ENCODE data around the gene CADM4. TPM values are rescaled to one million over a fixed set of nuclear protein-coding genes. Genes with fewer than 3 reads are reported as not detected.

The CADM4 gene
- total RNA-seq, 1 experiment from 2014 or later, result 28.7 TPM

DNA sequence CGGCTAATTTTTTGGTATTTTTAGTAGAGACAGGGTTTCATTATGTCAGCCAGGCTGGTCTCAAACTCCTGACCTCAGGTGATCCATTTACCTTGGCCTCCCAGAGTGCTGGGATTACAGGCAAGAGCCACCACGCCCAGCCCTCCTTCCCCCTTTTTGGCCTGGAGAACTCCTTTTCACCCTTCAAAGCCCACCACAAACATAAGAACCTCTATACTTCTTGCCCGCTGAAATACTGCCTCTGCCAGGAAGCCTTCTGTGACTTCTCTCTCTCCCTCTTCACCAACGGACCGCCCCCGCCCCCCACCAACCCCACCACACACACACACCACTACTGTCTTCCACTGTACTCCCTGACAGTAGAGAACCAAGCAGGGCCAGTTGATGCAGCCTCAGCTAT is 22.7 kb downstream of the CADM4 start:
- ChIA-PET RAD21 (ENCODE audit: low non-redundant PET in 1 of 2, low total read pairs in 2 of 2, uncharacterized antibody in 2 of 2, unreplicated experiment in 2 of 2) (no interaction called here), CTCF (interaction anchor here (0.7 kb wide), 1 partner anchor 98 kb away, joined by 5 read pairs; no protein-coding TSS in a partner anchor), POLR2A (interaction anchor here (1.0 kb wide), 1 partner anchor 18 kb away, joined by 3 read pairs; no protein-coding TSS in a partner anchor)
- DNase-seq (ENCODE audit: low read depth, low spot score), result no peak
- H3K4me1 ChIP-seq (ENCODE audit: control insufficient read depth in 1 of 2, insufficient read depth in 2 of 2, low read length in 2 of 2), result peaks cover 7 to 22% of the 10 kb centered on the region in 2 experiments; a peak in 3 of 4 replicates
- no peak overlapping the region for H3K27ac ChIP-seq (ENCODE audit: low read depth, low read length)
- H3K4me3 ChIP-seq (replicated peaks in 1 of 2; ENCODE audit: low read depth in 1 of 2, low read length in 2 of 2), result no peak overlapping the region
- H3K79me2 ChIP-seq (ENCODE audit: insufficient read depth, low read length), result peaks cover 27% of the 10 kb centered on the region
- no peak overlapping the region for H3K9ac ChIP-seq (ENCODE audit: low read length)
- H4K20me1 ChIP-seq (ENCODE audit: insufficient read depth), result no peaks in the 10 kb centered on the region
- peaks cover 3 to 6% of the 10 kb centered on the region in 2 experiments; a peak in 2 of 4 replicates for H3K36me3 ChIP-seq (ENCODE audit: control insufficient read depth in 1 of 2, insufficient read depth in 2 of 2, low read length in 2 of 2)
- TF ChIP-seq YY1 (IDR thresholded peaks at IDR 0.05; ENCODE audit: extremely low read depth, insufficient replicate concordance, low read depth, low read length) (no peak), JUND (IDR thresholded peaks at IDR 0.05) (no peak), SP1 (IDR thresholded peaks at IDR 0.05; ENCODE audit: low read depth) (no peak), ZBTB33 (IDR thresholded peaks at IDR 0.05; ENCODE audit: extremely low read depth, insufficient replicate concordance, low read length) (no peak), FOSL1 (IDR thresholded peaks at IDR 0.05; ENCODE audit: low read depth) (no peak), SIN3A (IDR thresholded peaks at IDR 0.05; ENCODE audit: low read depth) (no peak), POLR2A (IDR thresholded peaks at IDR 0.05; ENCODE audit: borderline replicate concordance, extremely low read depth, insufficient read depth, insufficient read length) (no peak), ELF1 (IDR thresholded peaks at IDR 0.05; ENCODE audit: borderline replicate concordance, low read depth) (no peak), RAD21 (IDR thresholded peaks at IDR 0.05; ENCODE audit: low read depth) (no peak), MAX (IDR thresholded peaks at IDR 0.05) (no peak), EZH2phosphoT487 (IDR thresholded peaks at IDR 0.05; ENCODE audit: borderline replicate concordance) (no peak), CTCF (IDR thresholded peaks at IDR 0.05 in 2 of 3, conservative IDR thresholded peaks at IDR 0.05 in 1 of 3; ENCODE audit: borderline replicate concordance in 1 of 3, insufficient read depth in 1 of 3, low read depth in 2 of 3, low read length in 2 of 3) (no peak), CBX3 (IDR thresholded peaks at IDR 0.05; ENCODE audit: low read depth) (no peak), CEBPB (IDR thresholded peaks at IDR 0.05; ENCODE audit: low read depth) (no peak)
- TF ChIP-seq, protein P1, sequence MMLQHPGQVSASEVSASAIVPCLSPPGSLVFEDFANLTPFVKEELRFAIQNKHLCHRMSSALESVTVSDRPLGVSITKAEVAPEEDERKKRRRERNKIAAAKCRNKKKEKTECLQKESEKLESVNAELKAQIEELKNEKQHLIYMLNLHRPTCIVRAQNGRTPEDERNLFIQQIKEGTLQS (IDR thresholded peaks at IDR 0.05), result no peak
- BruUV-seq (replicated peaks), result no TSS peak
- intact Hi-C loops (cut with micrococcal nuclease), result no loop called here
- ATAC-seq, result no peak
- H2AFZ ChIP-seq (ENCODE audit: low read depth, low read length, poor library complexity, severe bottlenecking), result no peak overlapping the region
- H3K9me3 ChIP-seq (ENCODE audit: control insufficient read depth in 1 of 2, insufficient read depth in 1 of 2, low read depth in 1 of 2, low read length in 2 of 2), result no peaks in the 10 kb centered on the region
- no peaks in the 10 kb centered on the region for H3K27me3 ChIP-seq (ENCODE audit: insufficient read depth, low read length)
- H3K4me2 ChIP-seq (ENCODE audit: low read length), result no peak overlapping the region
- no peaks in the 10 kb centered on the region for H3K9me2 ChIP-seq (ENCODE audit: insufficient read depth)
